Mammary epithelial cell (primary cell): ENCODE results near the gene ITGA11.

Experiments used
- EZH2 ChIP-seq: IDR thresholded peaks from 2 replicates; pipeline ENCODE4 v1.6.1; 2012; ENCODE audit warnings: low read length, inconsistent platforms, borderline replicate concordance
- TF ChIP-seq, protein P1 (sequence below), 2 donors: IDR thresholded peaks in 1 of 2; conservative IDR thresholded peaks in 1 of 2; 2 replicates each; pipeline ENCODE4 v1.5.1; 2011 to 2012; ENCODE audit warnings: inconsistent platforms in 2 of 2, low read length in 2 of 2, mild to moderate bottlenecking in 2 of 2, control low read depth in 1 of 2, low read depth in 1 of 2; ENCODE audit not compliant: insufficient read depth in 1 of 2; ENCODE audit errors: extremely low read depth in 1 of 2

DNA sequence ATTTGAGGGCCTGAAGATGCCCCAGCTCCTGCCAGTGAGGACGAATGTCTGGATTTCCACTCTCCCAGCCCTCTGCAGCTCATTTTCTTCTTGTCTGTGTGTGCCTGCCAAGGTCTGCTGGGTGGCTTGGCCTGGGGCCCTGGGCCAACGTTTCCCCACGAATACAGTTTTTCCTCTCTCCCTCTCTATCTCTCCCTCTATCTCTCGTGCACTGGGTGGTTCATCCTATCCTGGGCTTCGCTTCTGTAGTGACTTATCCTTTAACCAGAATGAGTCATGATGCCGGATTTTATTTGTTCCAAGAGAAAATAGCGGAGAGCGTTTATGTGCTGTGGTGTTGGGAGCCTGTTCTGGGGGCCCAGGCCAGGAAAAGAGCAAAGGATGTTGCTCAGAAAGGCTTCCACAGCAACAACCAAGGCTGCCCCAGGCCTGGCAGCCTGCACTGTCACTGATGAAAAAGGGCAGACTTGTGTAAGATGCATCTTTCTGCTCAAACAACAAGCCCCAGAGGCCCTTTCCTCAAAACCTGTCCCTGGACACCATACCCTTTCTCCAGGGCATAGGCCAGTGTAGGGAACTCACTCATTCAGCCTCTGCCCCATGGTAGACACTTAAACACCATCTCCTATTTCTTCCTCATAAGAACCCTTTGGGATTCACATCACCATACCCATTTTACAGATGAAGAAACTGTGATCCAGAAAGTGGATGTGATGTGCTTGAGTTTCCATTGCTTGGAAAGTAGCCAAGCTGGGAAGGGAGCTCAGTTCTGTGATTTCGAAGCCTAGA, 47.3 kb downstream of the ITGA11 start:
- TF ChIP-seq, protein P1, sequence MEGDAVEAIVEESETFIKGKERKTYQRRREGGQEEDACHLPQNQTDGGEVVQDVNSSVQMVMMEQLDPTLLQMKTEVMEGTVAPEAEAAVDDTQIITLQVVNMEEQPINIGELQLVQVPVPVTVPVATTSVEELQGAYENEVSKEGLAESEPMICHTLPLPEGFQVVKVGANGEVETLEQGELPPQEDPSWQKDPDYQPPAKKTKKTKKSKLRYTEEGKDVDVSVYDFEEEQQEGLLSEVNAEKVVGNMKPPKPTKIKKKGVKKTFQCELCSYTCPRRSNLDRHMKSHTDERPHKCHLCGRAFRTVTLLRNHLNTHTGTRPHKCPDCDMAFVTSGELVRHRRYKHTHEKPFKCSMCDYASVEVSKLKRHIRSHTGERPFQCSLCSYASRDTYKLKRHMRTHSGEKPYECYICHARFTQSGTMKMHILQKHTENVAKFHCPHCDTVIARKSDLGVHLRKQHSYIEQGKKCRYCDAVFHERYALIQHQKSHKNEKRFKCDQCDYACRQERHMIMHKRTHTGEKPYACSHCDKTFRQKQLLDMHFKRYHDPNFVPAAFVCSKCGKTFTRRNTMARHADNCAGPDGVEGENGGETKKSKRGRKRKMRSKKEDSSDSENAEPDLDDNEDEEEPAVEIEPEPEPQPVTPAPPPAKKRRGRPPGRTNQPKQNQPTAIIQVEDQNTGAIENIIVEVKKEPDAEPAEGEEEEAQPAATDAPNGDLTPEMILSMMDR (conservative IDR thresholded peaks at IDR 0.05 in 1 of 2, IDR thresholded peaks at IDR 0.05 in 1 of 2; ENCODE audit: extremely low read depth in 1 of 2, insufficient read depth in 1 of 2, low read depth in 1 of 2, low read length in 2 of 2): no peak
- TF ChIP-seq EZH2: no peak
